PC-3 (cell line): ENCODE results near the gene DSP. TPM values are rescaled to one million over a fixed set of nuclear protein-coding genes. Genes with fewer than 3 reads are reported as not detected.

Experiments used
- ATAC-seq: fragments of 200-7000 bp; cut with Tn5 transposase; 2 replicates; pipeline ENCODE4 v1.9.1; 2020; ENCODE audit warnings: mild to moderate bottlenecking, moderate library complexity
- BruUV-seq: library from RNA; stranded (reverse); fragments of 400-500 nt; replicated peaks from 2 replicates; lab custom pipeline; 2021; lab: Mats Ljungman, UMichigan
- CTCF ChIA-PET: fragments of 300-600 bp; sonication (Branson Sonifier 250); formaldehyde crosslinking; loops from one replicate; lab custom pipeline; 2022; ENCODE audit warnings: antibody characterized with exemption; lab: Charles Lee
- POLR2A ChIA-PET: fragments of 300-600 bp; sonication (Branson Sonifier 250); formaldehyde crosslinking; loops from one replicate; lab custom pipeline; 2022; ENCODE audit warnings: antibody characterized with exemption; ENCODE audit not compliant: unreplicated experiment; lab: Charles Lee
- DNase-seq: peaks from one replicate; pipeline ENCODE4 v3.0.0-alpha.2; 2015
- H2AFZ ChIP-seq: fragments of 300-600 bp; sonication (generic); 2 replicates; pipeline ENCODE4 v1.6.0; 2016; ENCODE audit warnings: antibody characterized with exemption, low read length
- H3F3A ChIP-seq: fragments of 300-600 bp; sonication (generic); one replicate; pipeline ENCODE4 v1.6.0; 2017; ENCODE audit warnings: antibody characterized with exemption, low read length, control low read depth, mild to moderate bottlenecking; ENCODE audit not compliant: unreplicated experiment
- H3K27ac ChIP-seq: fragments of 300-600 bp; sonication (generic); 2 replicates; pipeline ENCODE4 v1.5.1; 2016; ENCODE audit warnings: mild to moderate bottlenecking, low read length
- H3K27me3 ChIP-seq: fragments of 300-600 bp; sonication (generic); 2 replicates; pipeline ENCODE4 v1.6.1; 2016; ENCODE audit warnings: low read length, mixed read lengths
- H3K36me3 ChIP-seq: fragments of 300-600 bp; sonication (generic); 2 replicates; pipeline ENCODE4 v1.6.1; 2016; ENCODE audit warnings: low read depth, mixed run types, low read length, mixed read lengths
- H3K4me1 ChIP-seq: fragments of 300-600 bp; sonication (generic); 2 replicates; pipeline ENCODE4 v1.5.1; 2016; ENCODE audit warnings: low read length; ENCODE audit not compliant: insufficient read depth
- H3K4me2 ChIP-seq: fragments of 300-600 bp; sonication (generic); 2 replicates; pipeline ENCODE4 v1.6.0; 2016; ENCODE audit warnings: low read length
- H3K4me3 ChIP-seq: fragments of 300-600 bp; sonication (generic); 2 replicates; pipeline ENCODE4 v1.5.1; 2016; ENCODE audit warnings: mild to moderate bottlenecking, low read length, mixed read lengths
- H3K79me2 ChIP-seq: fragments of 300-600 bp; sonication (generic); 2 replicates; pipeline ENCODE4 v1.6.1; 2017; ENCODE audit warnings: low read length, mixed read lengths
- H3K9ac ChIP-seq: fragments of 300-600 bp; sonication (generic); 2 replicates; pipeline ENCODE4 v1.6.0; 2016; ENCODE audit warnings: mild to moderate bottlenecking, low read length
- H3K9me2 ChIP-seq: fragments of 300-600 bp; sonication (generic); replicated peaks from 2 replicates; pipeline ENCODE4 v1.6.1; 2016; ENCODE audit warnings: mixed run types, low read length, mixed read lengths
- H3K9me3 ChIP-seq: fragments of 300-600 bp; sonication (generic); 2 replicates; pipeline ENCODE4 v1.6.1; 2016; ENCODE audit warnings: low read length, mixed read lengths
- H4K20me1 ChIP-seq: fragments of 300-600 bp; sonication (generic); 2 replicates; pipeline ENCODE4 v1.6.1; 2016; ENCODE audit warnings: low read length, mixed read lengths
- CTCF ChIP-seq: fragments of 300-600 bp; sonication (generic); conservative IDR thresholded peaks from 2 replicates; pipeline ENCODE4 v1.5.1; 2017; ENCODE audit warnings: antibody characterized with exemption, low read depth, mild to moderate bottlenecking, low read length
- EZH2 ChIP-seq: fragments of 300-600 bp; sonication (generic); IDR thresholded peaks from one replicate; pipeline ENCODE4 v1.6.1; 2017; ENCODE audit warnings: antibody characterized with exemption, mild to moderate bottlenecking, low read length; ENCODE audit not compliant: unreplicated experiment
- EZH2phosphoT487 ChIP-seq: fragments of 300-600 bp; sonication (generic); IDR thresholded peaks from 2 replicates; pipeline ENCODE4 v1.6.1; 2018; ENCODE audit warnings: mild to moderate bottlenecking, antibody characterized with exemption, low read length, borderline replicate concordance
- intact Hi-C: fragments of 100-400 bp; cut with micrococcal nuclease; formaldehyde crosslinking; loops from 2 replicates; pipeline ENCODE4 v1.9.0; 2023
- total RNA-seq: library from RNA; depleted of rRNA; stranded (reverse); fragments of >200 nt; gene quantifications from 2 replicates; pipeline ENCODE4 v1.2.3, GENCODE V29; 2014

DSP gene
- total RNA-seq, 1 experiment from 2014 or later = 54.7 TPM

GRCh38 chr6:7535498-7535897 lies 6.0 kb upstream of the DSP start:
- Histone ChIP-seq H3K9ac (no peak overlapping the region), H3K27me3 (no peaks in the 10 kb centered on the region), H3F3A (no peaks in the 10 kb centered on the region), H4K20me1 (no peaks in the 10 kb centered on the region), H3K4me2 (no peak overlapping the region), H3K9me2 (no peaks in the 10 kb centered on the region), H3K79me2 (no peaks in the 10 kb centered on the region), H3K27ac (no peak overlapping the region), H3K4me3 (no peak overlapping the region), H2AFZ (no peak overlapping the region), H3K9me3 (no peaks in the 10 kb centered on the region), H3K36me3 (no peaks in the 10 kb centered on the region), H3K4me1 (peaks cover 20% of the 10 kb centered on the region)
- intact Hi-C loops = no loop called here
- BruUV-seq = no TSS peak
- TF ChIP-seq EZH2phosphoT487 = no peak
- TF ChIP-seq CTCF = no peak
- TF ChIP-seq EZH2 = no peak
- DNase-seq = peak; percentile 45
- ATAC-seq = no peak
- POLR2A ChIA-PET = interaction anchor here (0.7 kb wide), 1 partner anchor 23 kb away, joined by 3 read pairs; no protein-coding TSS in a partner anchor
- CTCF ChIA-PET = no interaction called here

GRCh38 chr6:7537565-7538174 lies 3.8 kb upstream of the DSP start:
- no peaks in the 10 kb centered on the region for H3K9me2 ChIP-seq
- H3K27ac ChIP-seq = no peak overlapping the region
- CTCF ChIA-PET = interaction anchor here (0.6 kb wide), 1 partner anchor 148 kb away, joined by 4 read pairs; no protein-coding TSS in a partner anchor
- no peak overlapping the region for H3K9ac ChIP-seq
- no peaks in the 10 kb centered on the region for H3K36me3 ChIP-seq
- H3K27me3 ChIP-seq = no peaks in the 10 kb centered on the region
- no peak overlapping the region for H3K4me3 ChIP-seq
- no peak for DNase-seq
- TF ChIP-seq EZH2 = no peak
- TF ChIP-seq CTCF = no peak
- no peak for TF ChIP-seq EZH2phosphoT487
- intact Hi-C loops = no loop called here
- POLR2A ChIA-PET = no interaction called here
- no peaks in the 10 kb centered on the region for H3K9me3 ChIP-seq
- H4K20me1 ChIP-seq = no peaks in the 10 kb centered on the region
- H3F3A ChIP-seq = no peaks in the 10 kb centered on the region
- peaks cover 15% of the 10 kb centered on the region for H3K4me1 ChIP-seq
- no peak for ATAC-seq
- no peak overlapping the region for H2AFZ ChIP-seq
- BruUV-seq = no TSS peak
- peaks cover 12% of the 10 kb centered on the region for H3K79me2 ChIP-seq
- H3K4me2 ChIP-seq = no peak overlapping the region

- peaks cover 11% of the 10 kb centered on the region; the same call in 1 of the 2 replicates for H3K4me1 ChIP-seq
- H2AFZ ChIP-seq = no peak overlapping the region
- H3K36me3 ChIP-seq = no peaks in the 10 kb centered on the region
- ChIA-PET CTCF (no interaction called here), POLR2A (no interaction called here)
- H3K27ac ChIP-seq = no peak overlapping the region
- H3K79me2 ChIP-seq = peaks cover 19% of the 10 kb centered on the region
- intact Hi-C loops = no loop called here
- DNase-seq (no peak), ATAC-seq (no peak)
- no TSS peak for BruUV-seq
- H3K27me3 ChIP-seq = no peaks in the 10 kb centered on the region
- H3F3A ChIP-seq = no peaks in the 10 kb centered on the region
- no peaks in the 10 kb centered on the region for H3K9me3 ChIP-seq
- H3K9me2 ChIP-seq = no peaks in the 10 kb centered on the region
- no peak overlapping the region for H3K4me3 ChIP-seq
- H3K9ac ChIP-seq = no peak overlapping the region
- no peak overlapping the region for H3K4me2 ChIP-seq
- H4K20me1 ChIP-seq = peaks cover 4% of the 10 kb centered on the region; the same call in 1 of the 2 replicates
- TF ChIP-seq EZH2phosphoT487 = no peak
- TF ChIP-seq EZH2 = no peak
- no peak for TF ChIP-seq CTCF
Measured at GRCh38 chr6:7538484-7538883, 3.0 kb upstream of the DSP start.
